Measurements from ENCODE around the gene SMAD6.

GRCh38 chr15:66829551-66830121 lies 127.6 kb downstream of the SMAD6 start:
- no peak for TF ChIP-seq CTCF (IDR thresholded peaks at IDR 0.05)
- TF ChIP-seq POLR2A (IDR thresholded peaks at IDR 0.05) = no peak
